Brain microvascular endothelial cell (primary cell): ENCODE results near the gene ADAM15.

Source experiments
- DNase-seq: peaks from one replicate; pipeline ENCODE4 v3.0.0-alpha.2; 2020
- H3K27ac ChIP-seq: fragments of 250-450 bp; sonication (Bioruptor Pico); 2 replicates; pipeline ENCODE4 v1.5.1; 2020; ENCODE audit warnings: mild to moderate bottlenecking, moderate library complexity
- H3K27me3 ChIP-seq: fragments of 250-450 bp; sonication (Bioruptor Pico); replicated peaks from 2 replicates; pipeline ENCODE4 v1.5.1; 2020; ENCODE audit warnings: mild to moderate bottlenecking
- H3K36me3 ChIP-seq: fragments of 250-450 bp; sonication (Bioruptor Pico); replicated peaks from 2 replicates; pipeline ENCODE4 v1.5.1; 2020; ENCODE audit warnings: mild to moderate bottlenecking
- H3K4me3 ChIP-seq: 2 replicates; pipeline ENCODE4 v1.5.1; 2011; ENCODE audit warnings: low read depth, mild to moderate bottlenecking, control low read depth, low read length, moderate library complexity
- in situ Hi-C: cut with HindIII; loops from 2 replicates; pipeline ENCODE4 v1.10.0; 2017; ENCODE audit warnings: low sequenced_read_pairs, low pct_ligation_motif_present
- TF ChIP-seq, protein P1 (sequence below): IDR thresholded peaks from 2 replicates; pipeline ENCODE4 v1.5.1; 2011; ENCODE audit warnings: low read depth, mild to moderate bottlenecking, moderate library complexity, low read length, control low read depth, inconsistent platforms; ENCODE audit errors: missing control alignments

Gene ADAM15

DNA sequence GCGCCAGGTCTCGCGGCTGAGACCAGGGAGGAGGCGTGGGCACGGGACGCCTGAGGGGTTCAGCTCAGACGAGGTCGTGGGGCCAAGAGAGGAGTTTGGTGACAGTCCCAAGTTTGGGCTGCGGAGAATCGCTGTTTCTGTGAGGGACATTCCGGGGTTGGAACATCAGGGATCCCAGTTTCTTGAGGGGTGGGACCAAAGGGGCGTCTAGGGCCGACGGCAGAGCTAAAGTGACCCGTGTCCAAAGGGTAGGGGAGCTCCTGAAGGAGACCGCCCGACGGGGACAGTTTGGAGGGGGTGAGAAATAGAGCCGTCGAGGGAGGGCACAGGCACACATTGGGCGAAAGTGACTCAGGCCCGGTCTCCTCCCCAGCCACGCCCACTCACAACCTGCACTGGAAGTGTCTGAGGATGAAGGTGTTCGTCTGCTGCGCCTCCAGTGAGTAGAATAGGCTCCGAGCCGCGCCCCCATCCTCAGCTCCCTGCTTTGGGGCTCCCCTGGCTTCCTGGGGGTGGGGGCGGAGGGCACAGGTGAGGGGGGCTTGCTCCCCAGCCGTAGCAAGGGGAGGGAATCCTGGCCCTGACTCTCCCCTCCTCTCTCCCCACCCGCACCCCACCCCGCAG is 34.5 kb downstream of the ADAM15 start:
- in situ Hi-C loops, result no loop called here
- TF ChIP-seq, protein P1, sequence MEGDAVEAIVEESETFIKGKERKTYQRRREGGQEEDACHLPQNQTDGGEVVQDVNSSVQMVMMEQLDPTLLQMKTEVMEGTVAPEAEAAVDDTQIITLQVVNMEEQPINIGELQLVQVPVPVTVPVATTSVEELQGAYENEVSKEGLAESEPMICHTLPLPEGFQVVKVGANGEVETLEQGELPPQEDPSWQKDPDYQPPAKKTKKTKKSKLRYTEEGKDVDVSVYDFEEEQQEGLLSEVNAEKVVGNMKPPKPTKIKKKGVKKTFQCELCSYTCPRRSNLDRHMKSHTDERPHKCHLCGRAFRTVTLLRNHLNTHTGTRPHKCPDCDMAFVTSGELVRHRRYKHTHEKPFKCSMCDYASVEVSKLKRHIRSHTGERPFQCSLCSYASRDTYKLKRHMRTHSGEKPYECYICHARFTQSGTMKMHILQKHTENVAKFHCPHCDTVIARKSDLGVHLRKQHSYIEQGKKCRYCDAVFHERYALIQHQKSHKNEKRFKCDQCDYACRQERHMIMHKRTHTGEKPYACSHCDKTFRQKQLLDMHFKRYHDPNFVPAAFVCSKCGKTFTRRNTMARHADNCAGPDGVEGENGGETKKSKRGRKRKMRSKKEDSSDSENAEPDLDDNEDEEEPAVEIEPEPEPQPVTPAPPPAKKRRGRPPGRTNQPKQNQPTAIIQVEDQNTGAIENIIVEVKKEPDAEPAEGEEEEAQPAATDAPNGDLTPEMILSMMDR, result no peak
- no peaks in the 10 kb centered on the region for H3K36me3 ChIP-seq
- no peak overlapping the region for H3K27ac ChIP-seq
- H3K4me3 ChIP-seq, result peak overlapping the region; percentile 76
- peaks cover 27% of the 10 kb centered on the region for H3K27me3 ChIP-seq
- DNase-seq, result peak; percentile 22

DNA sequence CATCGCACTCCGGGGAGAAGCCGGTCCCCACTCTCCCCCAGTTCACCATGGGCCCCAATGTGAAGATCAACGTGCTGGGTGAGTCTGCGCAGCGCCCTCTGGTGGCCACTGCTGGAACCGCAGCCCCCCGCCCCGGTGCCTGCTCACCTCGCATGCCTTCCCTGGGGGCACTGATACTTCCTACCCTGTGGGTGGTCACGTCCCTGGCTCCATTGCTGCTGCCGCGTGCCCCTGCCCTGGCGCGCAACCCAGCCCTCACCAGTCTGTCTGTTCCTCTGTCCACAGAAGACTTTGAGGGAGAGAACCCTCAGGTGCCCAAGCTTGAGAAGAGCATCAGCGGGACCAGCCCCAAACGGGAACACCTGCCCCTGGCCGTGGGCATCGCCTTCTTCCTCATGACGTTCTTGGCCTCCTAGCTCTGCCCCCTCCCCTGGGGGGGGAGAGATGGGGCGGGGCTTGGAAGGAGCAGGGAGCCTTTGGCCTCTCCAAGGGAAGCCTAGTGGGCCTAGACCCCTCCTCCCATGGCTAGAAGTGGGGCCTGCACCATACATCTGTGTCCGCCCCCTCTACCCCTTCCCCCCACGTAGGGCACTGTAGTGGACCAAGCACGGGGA is 35.1 kb downstream of the ADAM15 start:
- in situ Hi-C loops, result no loop called here
- TF ChIP-seq, protein P1, result peak; percentile 94
- H3K36me3 ChIP-seq, result no peaks in the 10 kb centered on the region
- no peak overlapping the region for H3K27ac ChIP-seq
- no peak overlapping the region for H3K4me3 ChIP-seq
- peaks cover 21% of the 10 kb centered on the region for H3K27me3 ChIP-seq
- DNase-seq, result peak; percentile 41

DNA sequence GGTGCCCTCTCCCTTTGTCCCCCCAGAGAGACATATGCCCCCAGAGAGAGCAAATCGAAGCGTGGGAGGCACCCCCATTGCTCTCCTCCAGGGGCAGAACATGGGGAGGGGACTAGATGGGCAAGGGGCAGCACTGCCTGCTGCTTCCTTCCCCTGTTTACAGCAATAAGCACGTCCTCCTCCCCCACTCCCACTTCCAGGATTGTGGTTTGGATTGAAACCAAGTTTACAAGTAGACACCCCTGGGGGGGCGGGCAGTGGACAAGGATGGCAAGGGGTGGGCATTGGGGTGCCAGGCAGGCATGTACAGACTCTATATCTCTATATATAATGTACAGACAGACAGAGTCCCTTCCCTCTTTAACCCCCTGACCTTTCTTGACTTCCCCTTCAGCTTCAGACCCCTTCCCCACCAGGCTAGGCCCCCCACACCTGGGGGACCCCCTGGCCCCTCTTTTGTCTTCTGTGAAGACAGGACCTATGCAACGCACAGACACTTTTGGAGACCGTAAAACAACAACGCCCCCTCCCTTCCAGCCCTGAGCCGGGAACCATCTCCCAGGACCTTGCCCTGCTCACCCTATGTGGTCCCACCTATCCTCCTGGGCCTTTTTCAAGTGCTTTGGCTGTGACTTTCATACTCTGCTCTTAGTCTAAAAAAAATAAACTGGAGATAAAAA is 35.9 kb downstream of the ADAM15 start:
- TF ChIP-seq, protein P1, result peak; percentile 36
- no peak overlapping the region for H3K4me3 ChIP-seq
- DNase-seq, result no peak
- H3K27me3 ChIP-seq, result peaks cover 16% of the 10 kb centered on the region
- H3K36me3 ChIP-seq, result no peaks in the 10 kb centered on the region
- in situ Hi-C loops, result no loop called here
- no peak overlapping the region for H3K27ac ChIP-seq

DNA sequence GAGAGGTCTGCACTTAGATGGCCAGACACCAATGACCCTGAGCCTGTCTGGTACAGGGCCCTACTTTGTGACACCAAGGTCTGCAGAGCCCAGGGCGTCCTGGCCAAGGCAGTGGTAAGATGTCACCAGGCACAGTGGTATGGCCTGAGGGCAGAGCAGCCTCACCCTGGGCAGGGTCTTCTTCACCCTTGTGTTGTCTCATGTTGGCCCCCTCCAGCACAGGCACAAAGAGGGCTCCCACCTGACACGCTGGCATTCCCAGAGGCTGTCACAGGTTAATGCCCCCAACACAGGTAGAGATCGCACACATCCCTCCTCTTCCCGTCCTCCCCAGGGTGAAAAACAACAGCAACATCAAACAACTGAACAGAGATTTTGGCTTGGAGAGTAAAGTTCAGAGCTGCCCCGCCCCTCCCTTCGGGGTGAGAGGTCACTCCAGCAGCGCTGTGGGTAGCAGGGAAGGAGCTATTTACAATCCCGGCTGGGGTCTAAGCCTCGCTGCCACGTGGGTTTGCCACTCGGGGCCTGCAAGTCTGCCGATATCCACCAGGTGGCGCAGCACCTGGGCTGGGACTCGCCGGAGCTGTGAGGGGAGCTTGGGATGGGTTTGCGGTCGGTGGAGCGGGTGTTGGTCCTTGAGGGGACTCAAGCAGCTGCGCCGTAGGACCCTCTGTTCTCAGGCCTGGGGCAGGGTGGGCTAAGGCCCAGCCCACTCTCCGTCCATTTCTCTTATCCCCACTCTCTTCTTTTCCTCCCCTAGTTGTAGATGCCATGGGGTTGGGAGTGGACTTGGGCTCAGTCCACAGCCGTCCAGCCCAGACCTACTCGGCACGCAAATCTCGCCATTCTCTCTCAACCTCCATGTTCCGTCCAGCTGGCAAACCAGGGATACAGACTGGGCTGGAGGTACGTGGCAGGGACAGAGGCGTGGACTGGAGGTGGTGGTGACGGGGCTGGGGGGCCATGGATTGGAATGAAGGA is 40.2 kb downstream of the ADAM15 start:
- TF ChIP-seq, protein P1, result peak; percentile 99
- H3K27me3 ChIP-seq, result peaks cover 8% of the 10 kb centered on the region
- no peaks in the 10 kb centered on the region for H3K36me3 ChIP-seq
- DNase-seq, result peak; percentile 48
- no peak overlapping the region for H3K27ac ChIP-seq
- no peak overlapping the region for H3K4me3 ChIP-seq
- in situ Hi-C loops, result no loop called here

DNA sequence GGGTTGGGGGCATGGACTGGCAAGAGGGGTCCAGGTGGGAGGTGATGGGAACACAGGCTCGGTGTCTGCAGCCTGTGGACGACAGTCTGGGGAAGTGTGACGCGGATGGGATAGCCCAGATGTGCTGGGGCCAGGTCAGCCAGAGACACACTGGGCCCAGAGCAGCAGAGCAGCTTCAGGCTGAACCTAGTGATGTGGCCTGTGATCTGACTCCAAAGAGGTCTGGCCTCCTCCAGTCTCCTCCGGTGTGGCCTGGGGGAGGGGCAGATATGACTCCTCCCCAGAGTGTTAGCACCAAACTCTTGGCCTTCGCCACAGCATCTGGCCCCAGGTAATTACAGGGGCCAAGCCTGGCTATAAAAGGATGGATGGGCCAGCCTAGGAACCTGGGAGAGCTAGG is 41.0 kb downstream of the ADAM15 start:
- in situ Hi-C loops, result no loop called here
- TF ChIP-seq, protein P1, result no peak
- Histone ChIP-seq H3K27me3 (peaks cover 10% of the 10 kb centered on the region), H3K36me3 (no peaks in the 10 kb centered on the region), H3K4me3 (no peak overlapping the region), H3K27ac (no peak overlapping the region)
- DNase-seq, result no peak
